Right hindlimb (tissue), 1 donor: ENCODE measurements around the gene GALNT9.
"Not testable (repeated sequence)": the region's sequence is repeated elsewhere in the genome, so short reads cannot be mapped to it uniquely, and the experiment has no call there.

Source experiments
- DNase-seq: peaks from one replicate; pipeline ENCODE4 v3.0.0-alpha.2; 2018

Gene GALNT9

DNA sequence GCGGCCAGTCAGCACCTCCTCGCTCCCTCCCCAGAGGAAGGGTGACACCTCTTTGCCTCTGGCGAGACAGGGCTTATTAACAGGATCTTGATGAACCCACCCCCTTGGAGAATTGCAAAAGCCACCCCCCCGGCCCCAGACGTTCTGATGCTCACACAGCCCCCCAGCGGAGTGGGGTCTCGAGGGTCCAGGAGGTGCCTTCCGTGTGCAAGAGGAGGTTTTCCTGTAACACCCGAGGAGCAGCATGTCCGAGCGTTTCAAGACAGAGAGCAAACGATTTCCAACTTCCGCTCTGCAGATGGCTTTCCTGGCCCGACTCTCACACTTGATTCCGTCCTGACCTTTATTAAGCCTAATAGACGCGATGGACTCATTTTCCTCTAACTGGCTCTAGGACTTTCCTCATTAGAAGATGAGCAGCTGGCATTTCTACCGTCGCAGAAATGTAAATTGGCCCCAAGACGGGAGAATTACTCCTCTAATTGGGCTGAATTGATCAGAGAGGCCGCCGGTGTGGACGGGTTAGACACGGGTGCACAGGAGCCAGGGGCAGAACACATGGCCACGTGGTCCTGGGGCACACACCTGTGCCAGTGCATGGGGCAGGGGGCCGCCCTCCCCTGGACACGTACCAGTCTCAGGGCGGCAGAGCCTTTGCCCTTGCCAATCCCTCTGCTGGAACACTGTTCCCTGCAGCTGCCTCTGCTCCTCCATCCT lies 100.8 kb downstream of the GALNT9 start:
- DNase-seq: no peak

- DNase-seq: no peak
Measured at GRCh38 chr12:132227782-132228475, 101.5 kb downstream of the GALNT9 start.

GRCh38 chr12:132227118-132227517 lies 102.3 kb downstream of the GALNT9 start:
- no peak for DNase-seq

GRCh38 chr12:132226604-132227003 lies 102.8 kb downstream of the GALNT9 start:
- no peak for DNase-seq

GRCh38 chr12:132225214-132225613 lies 104.2 kb downstream of the GALNT9 start:
- DNase-seq: no peak

GRCh38 chr12:132224484-132224883 lies 104.9 kb downstream of the GALNT9 start:
- DNase-seq: no peak

DNA sequence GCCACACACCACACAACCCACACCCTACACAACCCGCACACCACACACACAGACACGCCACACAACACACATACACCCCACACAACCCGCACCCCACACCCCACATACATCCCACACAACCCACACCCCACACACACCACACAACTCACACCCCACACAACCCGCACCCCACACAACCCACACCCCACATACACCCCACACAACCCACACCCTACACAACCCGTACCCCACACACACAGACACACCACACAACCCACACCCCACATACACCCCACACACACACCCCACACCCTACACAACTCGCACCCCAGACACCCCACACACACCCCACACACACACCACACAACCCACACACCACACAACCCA lies 106.6 kb downstream of the GALNT9 start:
- no peak for DNase-seq

DNA sequence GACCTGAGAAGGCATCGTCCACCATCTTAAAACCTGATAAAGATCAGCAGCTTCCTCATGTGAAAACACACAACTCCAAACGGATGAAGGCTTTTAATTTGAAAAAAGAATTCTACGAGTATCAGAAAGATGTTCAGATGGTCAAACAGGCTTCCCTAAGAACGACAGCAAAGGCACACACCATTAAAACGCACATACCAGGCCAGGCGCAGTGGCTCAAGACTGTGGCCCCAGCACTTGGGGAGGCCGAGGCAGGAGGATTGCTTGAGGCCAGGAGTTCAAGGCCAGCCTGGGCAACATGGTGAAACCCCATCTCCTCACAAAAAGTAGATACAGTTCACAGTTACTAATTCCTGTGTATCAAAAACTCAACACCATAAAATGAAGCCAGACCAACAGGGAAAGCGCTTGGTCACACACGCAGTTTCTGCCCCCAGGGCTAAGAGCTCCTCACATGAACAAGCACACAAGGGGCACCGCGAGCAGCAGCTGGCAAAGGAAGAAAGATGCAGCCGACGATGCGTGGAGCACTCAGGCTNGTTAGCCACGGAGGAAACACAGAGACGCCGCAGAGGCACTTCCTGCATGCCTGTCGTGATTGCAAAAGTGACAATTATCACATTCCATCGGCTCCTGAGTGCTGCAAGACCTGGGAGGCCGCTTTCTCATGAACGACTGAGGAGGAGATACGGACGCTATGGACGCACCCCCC lies 107.1 kb downstream of the GALNT9 start:
- no peak for DNase-seq

- not testable (repeated sequence) for DNase-seq
Measured at GRCh38 chr12:132219761-132220160, 109.6 kb downstream of the GALNT9 start.

GRCh38 chr12:132219323-132219722 lies 110.1 kb downstream of the GALNT9 start:
- peak; percentile 73 for DNase-seq

GRCh38 chr12:132218915-132219314 lies 110.5 kb downstream of the GALNT9 start:
- DNase-seq: no peak

DNA sequence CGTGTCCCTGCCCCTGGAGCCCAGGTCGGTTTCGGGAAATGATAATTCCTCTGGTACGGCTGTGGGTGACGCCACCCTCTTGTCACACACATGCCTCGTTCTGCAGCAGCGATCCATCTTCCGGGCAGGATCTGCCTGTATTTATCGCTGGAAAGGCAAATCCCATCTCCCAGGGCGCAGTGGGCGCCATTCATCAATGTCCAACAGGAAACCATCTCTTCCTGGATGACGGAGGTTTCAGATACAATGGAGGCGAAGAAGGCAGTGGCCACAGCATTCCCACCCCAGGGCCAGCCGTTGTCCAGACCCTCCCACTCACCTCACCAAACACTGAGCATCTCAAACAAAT lies 110.9 kb downstream of the GALNT9 start:
- no peak for DNase-seq

GRCh38 chr12:132217800-132218526 lies 111.4 kb downstream of the GALNT9 start:
- no peak for DNase-seq

DNA sequence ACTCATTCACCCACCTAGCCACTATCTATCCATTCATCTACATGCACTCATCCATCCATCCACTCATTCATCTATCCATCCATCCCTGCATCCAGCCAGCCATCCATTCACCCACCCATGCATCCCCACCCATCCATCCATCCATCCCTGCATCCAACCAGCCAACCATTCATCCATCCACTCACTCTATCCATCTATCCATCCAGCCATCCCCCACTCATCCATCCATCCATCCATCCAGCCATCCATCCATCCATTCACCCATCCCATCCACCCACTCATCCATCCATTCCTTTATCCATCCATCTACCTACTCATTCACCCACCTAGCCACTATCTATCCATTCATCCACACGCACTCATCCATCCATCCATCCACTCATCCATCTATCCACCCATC lies 112.0 kb downstream of the GALNT9 start:
- no peak for DNase-seq

GRCh38 chr12:132216354-132216987 lies 112.9 kb downstream of the GALNT9 start:
- no peak for DNase-seq

GRCh38 chr12:132215299-132215989 lies 113.9 kb downstream of the GALNT9 start:
- DNase-seq: no peak

DNA sequence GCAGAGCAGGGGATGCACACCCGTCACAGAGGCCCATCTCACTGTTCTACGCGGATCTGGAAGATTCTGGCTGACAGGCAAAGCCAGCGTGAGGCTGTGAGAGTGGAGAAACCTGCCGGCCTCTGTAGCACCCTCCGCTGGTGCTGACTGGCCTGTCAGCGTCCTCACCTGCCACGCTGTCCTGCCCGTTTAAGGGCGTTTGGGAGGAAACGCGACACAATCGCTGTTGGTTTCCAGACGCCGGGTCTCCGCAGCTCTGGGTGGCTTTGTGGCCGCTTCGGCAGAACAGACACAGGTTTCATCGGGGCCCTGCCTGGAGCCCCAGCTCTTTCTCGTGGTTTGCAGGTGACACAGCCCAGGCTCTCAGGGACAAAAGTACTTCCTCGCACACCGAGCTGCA lies 114.5 kb downstream of the GALNT9 start:
- no peak for DNase-seq

GRCh38 chr12:132214161-132214476 lies 115.3 kb downstream of the GALNT9 start:
- no peak for DNase-seq

GRCh38 chr12:132213359-132214160 lies 115.8 kb downstream of the GALNT9 start:
- DNase-seq: no peak

DNA sequence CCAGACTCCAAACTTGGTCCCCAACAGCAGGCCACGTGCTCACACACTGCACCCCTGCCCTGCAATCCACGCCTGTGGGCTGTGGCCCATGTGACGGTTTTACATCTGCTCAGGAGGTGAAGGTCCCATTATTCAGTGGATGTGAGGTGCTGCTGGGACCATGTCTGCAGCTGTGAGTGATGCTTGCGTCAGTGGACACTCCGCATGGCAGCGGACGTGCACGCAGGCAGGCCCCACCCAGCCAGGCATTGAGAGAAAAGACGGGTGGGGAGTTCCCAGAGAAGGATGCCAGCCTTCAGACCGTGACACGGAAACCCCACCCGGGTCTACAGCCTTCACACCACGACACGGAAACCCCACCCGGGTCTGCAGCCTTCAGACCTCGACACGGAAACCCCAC lies 117.6 kb downstream of the GALNT9 start:
- no peak for DNase-seq

GRCh38 chr12:132211326-132211725 lies 118.1 kb downstream of the GALNT9 start:
- DNase-seq: no peak
